NCI-H748 (cell line): ENCODE results near the gene CHN1.

ENCODE experiments used
- DNase-seq: peaks from one replicate; lab custom pipeline; 2025; ENCODE audit not compliant: unreplicated experiment; lab: John Stamatoyannopoulos, UW

CHN1 gene

DNA sequence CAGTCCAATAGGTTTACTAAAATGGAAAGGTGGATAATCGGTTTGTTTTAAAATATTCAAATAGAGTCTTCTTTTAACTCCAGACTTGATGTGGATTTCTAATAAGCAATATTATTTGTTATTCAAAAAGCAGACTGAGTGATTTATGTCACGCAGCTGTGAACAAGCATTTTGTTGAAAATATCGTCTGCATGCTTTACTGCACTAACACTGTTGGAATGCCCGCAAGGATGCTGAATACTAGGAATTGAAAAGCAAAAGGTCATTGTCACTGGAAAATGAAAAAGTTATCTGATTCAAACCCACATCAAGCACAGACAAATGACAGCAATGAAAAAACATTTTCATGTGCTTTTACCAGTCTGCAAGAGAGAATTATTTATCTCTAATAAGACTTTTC is 31.1 kb downstream of the CHN1 start:
- no peak for DNase-seq

DNA sequence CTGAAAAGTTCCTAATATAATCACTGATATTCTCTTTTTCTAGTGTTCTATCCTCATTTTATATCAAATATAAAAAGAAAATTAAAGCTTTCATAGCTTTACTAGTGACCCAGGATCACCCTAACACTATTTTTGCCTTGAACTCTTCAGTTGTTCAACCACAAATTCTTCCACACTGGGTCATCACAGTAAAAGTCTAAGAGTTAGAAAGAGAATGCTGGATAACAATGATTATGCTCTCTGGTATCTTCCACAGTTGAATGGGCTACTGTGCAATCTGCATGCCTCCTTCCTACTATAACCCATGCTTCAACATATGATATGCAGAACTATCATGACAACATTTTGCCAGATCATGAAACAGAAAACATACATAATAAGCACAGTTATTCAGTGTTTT is 32.3 kb downstream of the CHN1 start:
- DNase-seq: no peak

DNA sequence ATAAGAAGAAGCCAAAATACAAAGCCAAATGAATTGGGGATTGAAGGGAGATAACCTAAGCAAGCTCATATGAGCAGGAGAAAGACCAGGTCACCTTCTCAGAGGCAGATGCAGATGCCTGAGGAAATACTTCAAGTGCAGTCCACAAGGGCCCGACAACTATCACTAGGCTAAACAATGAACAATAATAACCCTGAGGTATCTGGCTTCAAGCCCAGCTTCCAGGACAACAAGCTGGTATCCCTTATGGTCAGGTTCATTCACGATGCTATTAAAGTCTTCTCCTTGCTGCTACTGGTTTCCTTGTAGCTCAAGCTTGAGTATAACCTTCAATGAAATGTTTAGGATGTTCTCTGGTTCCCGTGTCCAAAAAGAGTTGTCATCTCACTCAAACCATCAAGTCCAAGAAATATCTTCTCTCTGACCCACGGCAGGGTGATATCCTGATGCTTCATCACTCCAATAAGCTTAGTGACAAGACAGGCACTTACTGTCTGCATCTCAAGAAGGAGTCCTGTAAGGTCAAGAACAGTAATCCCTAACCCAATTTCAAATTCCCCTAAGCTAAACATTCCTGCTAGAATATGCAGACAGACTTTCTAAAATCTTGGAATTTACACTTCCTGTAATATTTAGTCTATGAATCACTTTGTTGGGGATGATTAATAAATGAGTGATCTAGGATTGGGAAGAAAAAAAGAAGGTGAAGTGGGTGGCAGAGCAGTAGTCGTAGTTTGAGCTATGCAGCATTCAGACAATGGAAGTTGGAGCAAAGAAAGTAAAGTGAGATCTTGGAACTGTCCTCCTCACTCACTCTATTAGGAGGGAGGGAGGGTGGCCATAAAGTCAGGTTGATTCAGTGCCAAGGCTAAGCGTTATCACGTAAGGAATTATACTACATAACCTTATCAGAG is 33.1 kb downstream of the CHN1 start:
- peak; percentile 53 for DNase-seq

DNA sequence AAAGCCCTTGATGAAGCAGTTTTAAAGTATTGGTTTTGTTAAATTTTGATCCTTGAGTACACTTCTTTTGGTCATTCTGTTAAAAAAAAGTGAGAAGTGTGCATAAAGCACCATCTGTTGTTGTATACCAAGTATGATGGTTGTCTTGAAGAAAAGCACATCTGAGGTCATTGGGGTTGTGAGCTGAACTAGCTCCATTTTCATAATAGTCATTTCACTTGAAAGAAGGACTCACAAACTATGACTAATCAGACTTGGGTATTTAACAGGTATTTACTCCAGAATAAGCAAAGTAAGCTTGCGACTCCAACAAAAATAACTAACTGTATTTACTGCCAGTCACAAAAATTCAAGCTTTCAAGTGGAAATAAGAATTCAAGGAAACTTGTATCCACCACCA is 35.1 kb downstream of the CHN1 start:
- no peak for DNase-seq

- no peak for DNase-seq
Measured at GRCh38 chr2:174969091-174969734, 36.0 kb downstream of the CHN1 start.

DNA sequence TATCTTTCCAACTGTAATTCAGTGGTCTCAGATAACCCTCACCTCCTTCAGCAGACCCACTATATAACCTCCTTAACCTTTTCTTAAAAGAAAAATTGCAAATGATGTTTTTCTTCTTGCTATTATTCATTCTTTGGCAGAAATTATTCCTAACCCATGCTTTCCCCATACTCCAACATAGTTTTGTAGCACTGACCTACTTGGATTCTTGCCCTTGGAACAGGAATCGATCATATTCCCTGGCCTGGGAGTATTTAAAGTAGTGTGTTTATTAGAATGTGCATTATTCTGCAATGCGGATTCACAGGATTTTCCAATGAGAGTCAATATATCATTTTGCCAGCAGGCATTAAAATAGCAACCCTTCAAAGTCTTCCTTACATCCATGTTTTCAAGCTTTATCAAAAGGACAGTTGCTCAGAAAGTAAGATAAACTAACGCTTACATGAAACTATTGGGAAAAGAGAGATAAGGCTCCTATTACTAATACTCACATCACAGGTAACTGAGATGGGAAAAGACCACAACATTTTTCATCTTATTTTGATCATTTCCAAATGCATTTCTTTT is 37.4 kb downstream of the CHN1 start:
- DNase-seq: no peak

GRCh38 chr2:174967086-174967485 is 38.1 kb downstream of the CHN1 start:
- DNase-seq: no peak

DNA sequence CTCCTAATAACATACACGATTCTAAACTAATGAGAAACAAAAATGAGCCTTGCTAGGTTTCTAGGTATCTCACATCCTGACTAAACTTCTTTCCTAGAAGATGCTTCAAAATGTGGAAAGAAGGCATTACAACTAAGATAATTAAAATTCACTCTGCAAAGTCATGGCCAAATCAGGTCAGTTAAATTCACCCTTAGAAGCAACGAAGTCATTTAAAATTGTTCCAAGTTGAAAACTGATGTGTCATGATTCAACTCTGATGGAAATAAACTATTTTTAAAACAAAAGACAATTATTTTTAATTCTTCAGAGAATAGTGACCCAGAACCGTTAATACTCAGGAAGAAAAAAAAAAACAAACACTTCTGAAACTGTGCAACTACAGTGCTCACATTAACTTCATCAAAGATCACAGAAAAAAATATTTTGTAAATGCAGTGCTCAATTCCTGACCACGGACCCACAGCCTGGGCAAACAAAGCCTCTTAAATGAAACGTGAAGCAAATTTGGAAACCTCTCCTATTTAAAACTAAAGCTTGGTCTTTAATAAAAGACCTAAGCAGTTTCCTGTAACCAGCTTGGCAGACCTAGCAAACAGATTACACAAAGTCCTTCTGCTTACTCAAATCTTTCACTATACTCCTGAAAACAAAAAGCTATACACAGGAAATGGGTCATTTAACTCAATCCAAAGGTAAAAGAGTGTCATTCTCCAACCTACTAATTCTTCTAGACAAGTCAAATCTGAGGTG is 39.0 kb downstream of the CHN1 start:
- peak; percentile 24 for DNase-seq

GRCh38 chr2:174965551-174965950 is 39.6 kb downstream of the CHN1 start:
- DNase-seq: no peak

GRCh38 chr2:174964404-174964803 is 40.8 kb downstream of the CHN1 start:
- DNase-seq: no peak

DNA sequence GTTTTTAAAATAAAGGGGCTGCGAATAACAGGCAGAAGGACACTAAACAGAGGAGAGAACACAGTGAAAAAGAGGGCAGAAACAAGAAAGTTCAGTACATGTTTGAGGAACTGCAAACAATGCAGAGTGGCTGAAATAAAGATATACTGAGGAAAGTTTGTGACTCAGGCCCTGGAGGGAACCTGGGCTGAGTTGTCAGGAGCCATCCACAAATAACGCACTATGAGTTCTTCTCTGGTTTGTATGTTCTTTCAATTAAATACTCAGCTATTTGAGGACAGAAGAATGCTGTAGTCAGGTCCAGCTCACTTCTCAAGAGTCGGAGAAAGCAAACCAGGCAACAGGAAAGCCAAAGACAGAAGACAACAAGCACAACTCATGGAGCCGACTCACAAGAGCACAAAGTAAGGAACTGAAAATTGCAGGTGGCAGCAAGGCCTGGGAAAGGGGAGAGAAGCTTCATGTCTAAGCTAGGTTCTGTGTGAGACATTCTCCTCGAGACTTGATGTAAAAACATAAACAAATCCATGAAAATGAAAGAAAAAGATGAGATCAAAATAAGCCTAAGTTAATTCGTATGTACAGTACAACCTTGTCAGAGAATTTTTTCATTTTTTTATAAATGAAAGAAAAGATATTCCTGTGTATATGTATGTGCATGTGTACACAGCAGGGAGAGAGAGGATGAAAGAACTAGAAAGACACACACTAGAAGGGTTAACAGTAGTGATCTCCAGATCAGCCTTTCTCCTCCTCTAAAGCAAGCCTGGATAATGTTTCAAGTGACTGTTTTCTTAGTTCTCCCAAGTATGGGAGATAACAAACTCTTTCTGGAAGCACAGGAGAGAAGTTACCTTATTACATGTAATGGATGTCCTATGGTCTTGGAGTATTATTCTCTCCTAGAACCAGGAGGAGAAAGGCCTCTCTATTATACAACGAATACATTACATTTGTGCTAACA is 41.5 kb downstream of the CHN1 start:
- no peak for DNase-seq

- no peak for DNase-seq
Measured at GRCh38 chr2:174959787-174960186, 45.4 kb downstream of the CHN1 start.

GRCh38 chr2:174957050-174957449 is 48.1 kb downstream of the CHN1 start:
- DNase-seq: no peak

DNA sequence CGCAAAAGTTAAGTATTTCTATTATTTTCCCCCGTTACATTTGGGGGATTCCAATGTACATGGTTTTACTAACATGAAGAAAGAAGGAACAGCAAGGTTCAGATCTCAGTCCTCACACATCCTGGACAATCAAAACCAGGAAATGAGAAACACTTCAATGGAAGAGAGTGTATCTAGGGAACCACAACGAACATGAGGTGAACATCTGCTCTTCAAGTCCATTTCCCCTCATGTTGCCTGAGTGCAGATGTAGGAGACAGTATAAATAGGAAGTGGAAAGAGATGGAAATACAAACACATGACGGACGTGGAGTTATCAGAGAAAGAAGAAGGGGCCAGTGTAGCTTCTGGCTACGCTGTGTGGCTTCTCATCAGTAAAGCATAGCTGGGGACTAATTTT is 52.6 kb downstream of the CHN1 start:
- DNase-seq: peak; percentile 62

- DNase-seq: peak; percentile 52
Measured at GRCh38 chr2:174951745-174952144, 53.4 kb downstream of the CHN1 start.

DNA sequence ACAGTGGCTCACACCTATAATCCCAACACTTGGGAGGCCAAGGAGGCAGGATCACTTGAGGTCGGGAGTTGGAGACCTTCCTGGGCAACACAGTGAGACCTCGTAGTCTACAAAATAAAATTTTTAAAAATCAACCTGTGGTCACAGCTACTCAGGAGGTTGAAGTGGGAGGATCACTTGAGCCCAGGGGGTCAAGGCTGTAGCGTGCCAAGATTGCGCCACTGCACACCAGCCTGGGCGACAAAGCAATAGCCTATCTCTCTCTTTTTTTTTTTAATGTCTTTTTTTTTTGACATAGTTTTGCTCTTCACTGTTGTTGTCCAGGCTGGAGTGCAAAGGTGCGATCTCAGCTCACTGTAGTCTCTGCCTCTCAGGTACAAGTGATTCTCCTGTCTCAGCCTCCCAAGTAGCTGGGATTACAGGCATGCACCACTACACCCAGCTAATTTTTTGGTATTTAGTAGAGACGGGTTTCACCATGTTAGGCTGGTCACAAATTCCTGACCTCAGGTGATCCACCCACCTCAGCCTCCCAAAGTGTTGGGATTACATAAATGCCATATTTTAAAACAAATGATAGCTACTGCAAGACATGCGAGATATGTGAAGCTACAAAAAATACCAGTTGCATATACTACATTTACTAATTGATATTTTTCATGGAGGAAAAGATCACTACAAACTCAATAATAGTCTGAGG is 55.0 kb downstream of the CHN1 start:
- DNase-seq: no peak

DNA sequence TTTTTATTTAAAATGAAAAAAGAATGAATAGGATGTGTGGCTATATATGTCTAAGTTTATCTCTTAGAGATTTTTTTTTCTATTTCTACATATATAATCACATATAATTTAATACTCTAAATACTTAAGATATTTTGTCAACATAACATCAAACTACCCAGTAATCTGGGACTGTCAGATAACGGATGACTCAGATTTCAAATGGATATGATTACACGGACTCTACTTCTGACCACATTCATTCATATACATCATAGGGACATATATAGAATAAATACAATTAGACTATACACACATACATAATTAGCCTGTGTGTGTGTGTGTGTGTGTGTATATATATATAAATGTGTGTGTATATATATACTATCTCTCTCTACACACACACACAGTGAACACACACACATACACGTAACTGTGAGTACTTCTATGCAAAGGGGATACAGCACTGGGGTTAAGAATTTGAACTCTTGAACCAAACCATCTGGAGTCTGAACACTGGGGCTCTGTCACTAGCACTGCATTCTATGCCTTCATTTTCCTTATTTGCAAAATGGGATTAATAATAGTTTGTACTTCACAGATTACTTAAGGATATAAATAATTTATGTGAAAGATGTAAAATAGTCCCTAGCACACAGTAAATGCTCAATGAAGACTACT is 59.5 kb downstream of the CHN1 start:
- no peak for DNase-seq

GRCh38 chr2:174939046-174939445 is 66.1 kb downstream of the CHN1 start:
- no peak for DNase-seq

DNA sequence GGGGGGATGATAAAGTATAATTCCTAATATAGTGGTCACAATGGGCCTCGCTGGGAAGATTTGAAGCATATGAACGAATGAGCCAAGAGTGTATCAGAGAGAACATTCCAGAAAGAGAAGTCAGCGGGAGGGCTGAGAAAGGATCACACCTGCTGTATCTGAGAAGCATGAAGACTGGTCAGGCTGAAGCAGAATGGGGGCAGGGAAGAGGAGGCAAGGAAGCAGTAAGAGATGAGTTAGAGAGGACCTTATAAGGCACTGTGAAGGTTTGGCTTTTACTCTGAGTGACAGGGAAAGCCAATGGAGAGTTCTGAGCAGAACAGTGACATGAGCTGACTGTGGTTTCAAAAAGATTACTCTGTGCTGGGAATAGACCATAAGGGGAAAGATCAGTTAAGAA is 73.5 kb downstream of the CHN1 start:
- DNase-seq: no peak
